Duodenal mucosa (tissue), 2 donors: Measurements from ENCODE around the gene ADGRA3.

Experiments used
- H3K27ac ChIP-seq: one replicate; pipeline ENCODE4 v1.7.0; 2013; ENCODE audit warnings: low read depth, low read length
- H3K27me3 ChIP-seq, 2 donors: one replicate each; pipeline ENCODE4 v1.7.0; 2013; ENCODE audit warnings: low read length in 2 of 2, control low read depth in 1 of 2; ENCODE audit not compliant: insufficient read depth in 2 of 2, control insufficient read depth in 1 of 2
- H3K36me3 ChIP-seq, 2 donors: one replicate each; pipeline ENCODE4 v1.7.0; 2013; ENCODE audit warnings: low read length in 2 of 2, control low read depth in 1 of 2; ENCODE audit not compliant: insufficient read depth in 2 of 2, control insufficient read depth in 1 of 2
- H3K4me1 ChIP-seq, 2 donors: one replicate each; pipeline ENCODE4 v1.7.0; 2013; ENCODE audit warnings: low read length in 2 of 2, control low read depth in 1 of 2; ENCODE audit not compliant: insufficient read depth in 2 of 2, control insufficient read depth in 1 of 2
- H3K4me3 ChIP-seq, 2 donors: one replicate each; pipeline ENCODE4 v1.7.0; 2013; ENCODE audit warnings: low read length in 2 of 2, low read depth in 1 of 2
- H3K9ac ChIP-seq, 2 donors: one replicate each; pipeline ENCODE4 v1.7.0; 2013; ENCODE audit warnings: low read length in 2 of 2, low read depth in 1 of 2
- H3K9me3 ChIP-seq, 2 donors: one replicate each; pipeline ENCODE4 v1.7.0; 2013; ENCODE audit warnings: low read length in 2 of 2, control low read depth in 1 of 2; ENCODE audit not compliant: control insufficient read depth in 1 of 2

Gene ADGRA3, protein sequence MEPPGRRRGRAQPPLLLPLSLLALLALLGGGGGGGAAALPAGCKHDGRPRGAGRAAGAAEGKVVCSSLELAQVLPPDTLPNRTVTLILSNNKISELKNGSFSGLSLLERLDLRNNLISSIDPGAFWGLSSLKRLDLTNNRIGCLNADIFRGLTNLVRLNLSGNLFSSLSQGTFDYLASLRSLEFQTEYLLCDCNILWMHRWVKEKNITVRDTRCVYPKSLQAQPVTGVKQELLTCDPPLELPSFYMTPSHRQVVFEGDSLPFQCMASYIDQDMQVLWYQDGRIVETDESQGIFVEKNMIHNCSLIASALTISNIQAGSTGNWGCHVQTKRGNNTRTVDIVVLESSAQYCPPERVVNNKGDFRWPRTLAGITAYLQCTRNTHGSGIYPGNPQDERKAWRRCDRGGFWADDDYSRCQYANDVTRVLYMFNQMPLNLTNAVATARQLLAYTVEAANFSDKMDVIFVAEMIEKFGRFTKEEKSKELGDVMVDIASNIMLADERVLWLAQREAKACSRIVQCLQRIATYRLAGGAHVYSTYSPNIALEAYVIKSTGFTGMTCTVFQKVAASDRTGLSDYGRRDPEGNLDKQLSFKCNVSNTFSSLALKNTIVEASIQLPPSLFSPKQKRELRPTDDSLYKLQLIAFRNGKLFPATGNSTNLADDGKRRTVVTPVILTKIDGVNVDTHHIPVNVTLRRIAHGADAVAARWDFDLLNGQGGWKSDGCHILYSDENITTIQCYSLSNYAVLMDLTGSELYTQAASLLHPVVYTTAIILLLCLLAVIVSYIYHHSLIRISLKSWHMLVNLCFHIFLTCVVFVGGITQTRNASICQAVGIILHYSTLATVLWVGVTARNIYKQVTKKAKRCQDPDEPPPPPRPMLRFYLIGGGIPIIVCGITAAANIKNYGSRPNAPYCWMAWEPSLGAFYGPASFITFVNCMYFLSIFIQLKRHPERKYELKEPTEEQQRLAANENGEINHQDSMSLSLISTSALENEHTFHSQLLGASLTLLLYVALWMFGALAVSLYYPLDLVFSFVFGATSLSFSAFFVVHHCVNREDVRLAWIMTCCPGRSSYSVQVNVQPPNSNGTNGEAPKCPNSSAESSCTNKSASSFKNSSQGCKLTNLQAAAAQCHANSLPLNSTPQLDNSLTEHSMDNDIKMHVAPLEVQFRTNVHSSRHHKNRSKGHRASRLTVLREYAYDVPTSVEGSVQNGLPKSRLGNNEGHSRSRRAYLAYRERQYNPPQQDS (N-terminal part only)

DNA sequence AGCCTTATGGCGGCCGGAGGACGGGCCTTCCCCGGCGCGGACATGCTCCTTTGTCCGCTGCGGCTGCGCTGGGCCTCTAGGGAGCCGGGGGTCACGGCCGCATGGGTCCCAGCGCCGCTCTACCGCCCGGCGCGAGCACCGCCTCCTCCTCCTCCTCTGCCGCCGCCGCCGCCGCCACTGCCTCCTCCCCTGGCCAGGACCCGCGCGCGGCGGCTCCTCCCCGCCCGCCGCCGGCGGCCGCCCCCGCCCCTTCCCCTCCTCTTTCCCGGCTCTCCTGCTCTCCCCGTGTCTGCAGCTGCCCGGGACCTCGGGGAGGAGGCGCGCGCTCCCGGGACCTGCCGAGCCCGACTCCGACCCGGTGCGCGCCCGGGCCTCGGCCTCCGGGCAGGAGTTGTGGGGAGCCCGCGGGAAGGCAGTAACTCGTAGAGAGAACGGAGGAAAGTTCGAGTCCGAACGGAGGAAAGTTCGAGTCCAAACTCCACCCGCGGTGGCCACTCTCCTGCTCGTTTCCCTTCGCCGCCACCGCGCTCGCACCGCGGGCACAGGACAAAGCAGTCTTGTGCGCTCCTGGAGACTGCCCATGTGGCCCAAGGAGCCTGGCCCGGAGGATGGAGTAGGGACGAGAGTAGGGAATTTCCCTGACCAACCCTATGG lies at the start of gene ADGRA3:
TSS of gene ADGRA3 (minus strand) at position 179 of the 654 bp plus-strand sequence. CDS start 282 bp downstream, outside the sequence.
- peak within 1 kb of the TSS; percentile 65 to 66 for H3K9ac ChIP-seq

DNA sequence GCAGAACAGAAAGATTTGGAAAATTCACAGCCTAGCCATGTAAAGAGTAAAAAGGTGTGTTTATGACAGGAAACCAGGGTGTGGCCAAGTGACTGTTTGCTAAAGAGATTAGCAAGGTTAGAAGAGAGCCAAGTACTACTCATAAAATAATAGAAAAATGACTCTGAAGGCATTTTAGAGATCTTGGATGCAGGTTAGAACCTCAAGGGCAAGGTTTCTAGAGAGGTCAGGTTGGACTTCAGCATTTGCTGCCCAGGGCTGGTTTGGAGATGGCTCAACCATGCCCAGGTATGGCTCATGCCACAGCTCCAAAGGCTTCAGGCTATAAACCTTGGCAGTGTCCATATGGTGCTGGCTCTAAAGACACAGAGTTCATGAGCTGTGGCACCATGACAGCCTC lies 40.6 kb upstream of the ADGRA3 start:
- H3K27ac ChIP-seq: no peak overlapping the region
- H3K9ac ChIP-seq: no peak overlapping the region
- H3K36me3 ChIP-seq: no peaks in the 10 kb centered on the region
- peaks cover 9 to 15% of the 10 kb centered on the region in 2 donors for H3K4me1 ChIP-seq
- no peaks in the 10 kb centered on the region for H3K27me3 ChIP-seq
- no peak overlapping the region for H3K4me3 ChIP-seq
- peaks cover 0 to 3% of the 10 kb centered on the region in 2 donors for H3K9me3 ChIP-seq

More for the DNA sequence above, at the start of gene ADGRA3:
- no peaks in the 10 kb centered on the region for H3K9me3 ChIP-seq
- H3K27me3 ChIP-seq: no peaks in the 10 kb centered on the region
- peak within 1 kb of the TSS; percentile 65 for H3K27ac ChIP-seq
- H3K4me3 ChIP-seq: peak within 1 kb of the TSS; percentile 84 to 86
- peaks cover 0 to 16% of the 10 kb centered on the region in 2 donors for H3K4me1 ChIP-seq
- no peaks in the 10 kb centered on the region for H3K36me3 ChIP-seq

DNA sequence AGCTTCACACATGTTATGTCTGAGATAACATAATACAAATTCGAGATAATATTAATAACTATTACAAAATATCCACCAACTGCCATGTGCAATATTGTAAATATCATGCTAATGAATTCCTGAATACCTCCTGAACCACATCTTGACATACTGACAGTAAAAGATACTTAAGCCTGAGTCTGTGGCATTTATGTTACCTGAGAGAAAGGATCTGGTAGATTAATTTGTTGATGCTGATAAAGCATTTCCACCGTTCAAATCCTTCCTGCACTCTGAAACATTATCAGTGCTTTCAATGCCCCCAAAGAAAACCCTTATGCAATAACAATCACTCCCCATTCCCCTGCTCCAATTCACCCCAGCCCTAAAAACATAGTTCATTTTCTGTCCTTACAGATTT lies 38.8 kb upstream of the ADGRA3 start:
- Histone ChIP-seq H3K27me3 (no peaks in the 10 kb centered on the region), H3K4me1 (peaks cover 9 to 15% of the 10 kb centered on the region in 2 donors), H3K9me3 (peaks cover 0 to 3% of the 10 kb centered on the region in 2 donors), H3K4me3 (no peak overlapping the region), H3K36me3 (no peaks in the 10 kb centered on the region), H3K27ac (no peak overlapping the region), H3K9ac (no peak overlapping the region)

DNA sequence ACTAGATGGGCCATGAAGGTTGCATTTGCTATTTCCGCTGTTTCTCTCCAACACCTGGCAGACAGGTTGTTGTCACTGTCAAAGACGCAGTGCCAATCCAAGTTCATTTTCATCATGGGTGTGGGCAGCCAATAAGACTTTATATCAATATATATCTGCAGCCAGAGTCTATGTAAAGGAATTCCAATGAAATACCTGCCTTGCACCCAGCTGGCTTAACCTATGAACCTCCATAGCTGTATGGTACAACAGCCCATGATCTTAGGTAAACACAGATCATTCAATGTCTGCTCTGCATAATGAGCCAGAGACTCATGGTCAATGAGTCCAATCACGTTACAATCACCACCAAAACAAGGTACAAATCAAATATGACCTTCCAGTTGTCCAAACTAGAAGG lies 37.7 kb upstream of the ADGRA3 start:
- Histone ChIP-seq H3K9ac (no peak overlapping the region), H3K4me1 (peaks cover 9 to 15% of the 10 kb centered on the region in 2 donors), H3K36me3 (no peaks in the 10 kb centered on the region), H3K27me3 (no peaks in the 10 kb centered on the region), H3K9me3 (peaks cover 0 to 2% of the 10 kb centered on the region in 2 donors), H3K4me3 (no peak overlapping the region), H3K27ac (no peak overlapping the region)

DNA sequence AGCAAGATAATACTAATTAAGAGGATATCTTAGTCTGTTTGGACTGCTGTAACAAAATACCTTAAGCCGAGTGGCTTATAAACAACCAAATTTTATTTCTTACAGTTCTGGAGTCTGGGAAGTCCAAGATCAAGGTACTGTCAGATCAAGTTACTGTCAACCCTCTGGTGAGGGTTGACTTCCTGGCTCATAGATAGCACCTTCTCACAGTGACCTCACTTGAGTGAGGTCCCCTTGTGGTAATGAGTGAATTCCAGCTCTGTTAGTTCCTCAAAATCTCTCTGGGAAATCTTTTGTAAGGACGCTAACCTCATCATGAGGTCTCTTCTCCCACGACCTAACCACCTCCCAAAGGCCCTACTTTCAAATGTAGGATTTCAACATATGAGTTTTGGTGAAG lies 36.9 kb upstream of the ADGRA3 start:
- Histone ChIP-seq H3K36me3 (no peaks in the 10 kb centered on the region), H3K4me1 (peaks cover 9 to 15% of the 10 kb centered on the region in 2 donors), H3K9me3 (no peaks in the 10 kb centered on the region), H3K27me3 (no peaks in the 10 kb centered on the region), H3K27ac (no peak overlapping the region), H3K9ac (no peak overlapping the region), H3K4me3 (no peak overlapping the region)

DNA sequence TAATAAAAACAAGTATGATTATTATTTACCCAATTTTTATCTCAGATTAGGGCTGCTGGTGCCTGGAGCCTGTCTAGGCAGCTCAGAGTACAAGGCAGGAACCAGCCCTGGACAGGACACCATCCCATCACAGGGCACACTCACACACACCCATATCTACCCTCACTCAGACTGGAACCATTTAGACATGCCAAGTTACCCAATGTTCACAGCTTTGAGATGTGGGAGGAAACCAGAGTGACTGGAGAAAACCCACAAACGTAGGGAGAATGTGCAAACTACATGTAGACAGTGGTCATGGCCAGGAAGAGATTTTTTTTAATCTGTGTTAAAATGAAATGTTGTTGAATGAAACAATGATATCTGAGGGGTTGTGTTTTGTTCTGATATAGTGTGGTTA lies 35.7 kb upstream of the ADGRA3 start:
- Histone ChIP-seq H3K9ac (no peak overlapping the region), H3K27me3 (no peaks in the 10 kb centered on the region), H3K27ac (no peak overlapping the region), H3K4me3 (no peak overlapping the region), H3K9me3 (peaks cover 0 to 5% of the 10 kb centered on the region in 2 donors), H3K4me1 (peaks cover 3 to 10% of the 10 kb centered on the region in 2 donors), H3K36me3 (no peaks in the 10 kb centered on the region)

DNA sequence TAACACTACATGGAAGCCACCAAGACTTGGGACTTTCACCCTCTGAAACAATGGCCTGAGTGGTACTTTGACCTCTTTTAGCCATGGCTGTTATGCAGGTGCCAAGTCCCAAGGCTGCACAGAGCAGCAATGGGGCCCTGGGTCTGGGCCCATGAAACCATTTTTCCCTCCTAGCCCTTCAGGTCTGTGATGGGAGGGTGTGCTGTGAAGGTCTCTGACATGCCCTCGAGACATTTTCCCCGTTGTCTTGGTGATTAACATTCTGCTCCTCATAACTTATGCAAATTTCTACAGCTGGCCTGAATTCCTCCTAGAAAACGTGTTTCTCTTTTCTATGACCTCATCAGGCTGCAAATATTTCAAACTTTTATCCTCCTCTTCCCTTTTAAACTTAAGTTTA lies 30.4 kb upstream of the ADGRA3 start:
- Histone ChIP-seq H3K27me3 (no peaks in the 10 kb centered on the region), H3K9me3 (peaks cover 5 to 14% of the 10 kb centered on the region in 2 donors), H3K36me3 (no peaks in the 10 kb centered on the region)

DNA sequence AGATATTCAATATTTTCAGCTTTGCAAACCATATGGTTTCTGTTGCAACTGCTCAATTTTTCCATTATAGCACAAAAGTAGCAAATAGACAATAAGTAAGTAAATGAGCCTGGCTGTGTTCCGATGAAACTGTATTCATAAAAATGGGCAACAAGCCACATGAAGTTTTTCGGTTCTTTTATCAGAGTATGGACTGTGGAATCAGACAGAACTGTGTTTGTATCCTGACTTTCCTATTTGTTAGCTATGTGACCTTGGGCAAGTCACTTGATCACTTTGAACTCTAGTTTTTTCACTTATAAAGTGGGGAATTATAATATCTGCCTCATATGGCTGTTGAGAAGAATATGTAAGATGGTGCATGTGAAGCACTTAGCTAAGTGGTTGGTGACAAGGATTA lies 23.4 kb upstream of the ADGRA3 start:
- no peak overlapping the region for H3K4me3 ChIP-seq
- H3K27me3 ChIP-seq: no peaks in the 10 kb centered on the region
- peaks cover 6 to 9% of the 10 kb centered on the region in 2 donors for H3K9me3 ChIP-seq
- no peaks in the 10 kb centered on the region for H3K4me1 ChIP-seq
- no peak overlapping the region for H3K9ac ChIP-seq
- no peak overlapping the region for H3K27ac ChIP-seq
- no peaks in the 10 kb centered on the region for H3K36me3 ChIP-seq

More for the DNA sequence above, 30.4 kb upstream of the ADGRA3 start:
- H3K27ac ChIP-seq: no peak overlapping the region
- no peak overlapping the region for H3K4me3 ChIP-seq
- H3K9ac ChIP-seq: no peak overlapping the region
- no peaks in the 10 kb centered on the region for H3K4me1 ChIP-seq

DNA sequence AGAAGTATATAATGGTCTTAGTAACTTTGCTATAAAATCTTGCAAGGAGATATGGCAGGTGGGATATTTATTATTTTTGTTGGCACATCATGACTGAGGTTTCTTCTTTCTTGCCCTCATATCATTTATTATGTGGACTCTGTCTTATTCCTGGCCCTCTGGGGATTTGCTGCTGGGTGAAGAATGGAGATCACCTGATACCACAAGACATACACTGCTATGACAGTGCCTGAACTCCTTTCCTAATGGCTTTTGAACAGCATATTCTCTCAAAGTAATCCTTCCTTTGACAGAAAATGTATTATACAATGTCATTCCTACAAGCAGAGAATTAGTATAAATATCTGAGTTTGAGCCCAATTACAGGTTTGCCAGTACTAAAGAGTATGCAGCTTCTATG lies 22.0 kb upstream of the ADGRA3 start:
- Histone ChIP-seq H3K4me3 (no peak overlapping the region), H3K27me3 (no peaks in the 10 kb centered on the region)

More for the DNA sequence above, 22.0 kb upstream of the ADGRA3 start:
- Histone ChIP-seq H3K36me3 (no peaks in the 10 kb centered on the region), H3K27ac (no peak overlapping the region), H3K4me1 (no peaks in the 10 kb centered on the region), H3K9ac (no peak overlapping the region), H3K9me3 (peaks cover 13 to 17% of the 10 kb centered on the region in 2 donors)
